Measurements from ENCODE around the gene GABBR1. TPM values are rescaled to one million over a fixed set of nuclear protein-coding genes. Genes with fewer than 3 reads are reported as not detected.

The GABBR1 gene
- total RNA-seq, 1 experiment from 2014 or later, result 146 TPM

GRCh38 chr6:29537714-29538403, 95.1 kb downstream of the GABBR1 start:
- no peak overlapping the region for H3K56ac ChIP-seq (ENCODE audit: insufficient read length, low read depth, low read length)
- no peaks in the 10 kb centered on the region for H3K23me2 ChIP-seq (ENCODE audit: insufficient read length, low read depth, low read length, poor library complexity, severe bottlenecking)
- H4K5ac ChIP-seq (ENCODE audit: insufficient read length, low read depth, low read length), result no peak overlapping the region
- H2BK20ac ChIP-seq (ENCODE audit: low read depth, low read length, poor library complexity, severe bottlenecking), result no peak overlapping the region
- no peak for DNase-seq
- no peak overlapping the region for H2BK5ac ChIP-seq (ENCODE audit: insufficient read length, low read length)
- Mint-ChIP-seq H3K36me3 (ENCODE audit: insufficient read depth in 1 of 3, low read depth in 3 of 3) (no peaks in the 10 kb centered on the region; a peak in 1 of 7 replicates), H3K4me3 (no peak overlapping the region), H3K9me3 (no peaks in the 10 kb centered on the region; a peak in 2 of 5 replicates), H3K27me3 (ENCODE audit: low read depth) (peaks cover 9% of the 10 kb centered on the region), H3K27ac (no peak overlapping the region), H3K4me1 (no peaks in the 10 kb centered on the region)
- no peaks in the 10 kb centered on the region for H3K4me1 ChIP-seq (ENCODE audit: insufficient read depth, low read length)
- H3K23ac ChIP-seq (ENCODE audit: insufficient read length, low read depth, low read length), result no peak overlapping the region
- H3T11ph ChIP-seq (ENCODE audit: low read length), result no peak overlapping the region
- no peaks in the 10 kb centered on the region for H3K9me3 ChIP-seq (ENCODE audit: control insufficient read depth, low read depth, low read length)
- no peaks in the 10 kb centered on the region for H4K20me1 ChIP-seq (ENCODE audit: control insufficient read depth, insufficient read depth, insufficient read length)
- H4K91ac ChIP-seq (ENCODE audit: insufficient read length, low read depth, low read length), result no peak overlapping the region
- no peak overlapping the region for H2BK12ac ChIP-seq (ENCODE audit: insufficient read length, low read depth, low read length)
- no peak overlapping the region for H2AFZ ChIP-seq (ENCODE audit: low read length)
- H4K8ac ChIP-seq (replicated peaks; ENCODE audit: insufficient read length, low read depth, low read length), result no peak overlapping the region
- H3K27me3 ChIP-seq (ENCODE audit: insufficient read depth, low read length), result no peaks in the 10 kb centered on the region
- no peak overlapping the region for H3K14ac ChIP-seq (ENCODE audit: insufficient read depth, low read length)
- H3K79me1 ChIP-seq (ENCODE audit: insufficient read depth, low read depth, low read length, poor library complexity, severe bottlenecking), result no peaks in the 10 kb centered on the region
- no peak overlapping the region for H3K27ac ChIP-seq (ENCODE audit: insufficient read length, low read depth, low read length)
- no peak overlapping the region for H2BK15ac ChIP-seq (ENCODE audit: low read depth, low read length)
- no peak overlapping the region for H3K4ac ChIP-seq (ENCODE audit: low read depth, low read length)
- no peaks in the 10 kb centered on the region for H3K79me2 ChIP-seq (ENCODE audit: insufficient read depth, low read length)
- no peak overlapping the region for H3K9ac ChIP-seq (ENCODE audit: extremely low read depth, insufficient read length, low read length)
- TF ChIP-seq, protein P1, sequence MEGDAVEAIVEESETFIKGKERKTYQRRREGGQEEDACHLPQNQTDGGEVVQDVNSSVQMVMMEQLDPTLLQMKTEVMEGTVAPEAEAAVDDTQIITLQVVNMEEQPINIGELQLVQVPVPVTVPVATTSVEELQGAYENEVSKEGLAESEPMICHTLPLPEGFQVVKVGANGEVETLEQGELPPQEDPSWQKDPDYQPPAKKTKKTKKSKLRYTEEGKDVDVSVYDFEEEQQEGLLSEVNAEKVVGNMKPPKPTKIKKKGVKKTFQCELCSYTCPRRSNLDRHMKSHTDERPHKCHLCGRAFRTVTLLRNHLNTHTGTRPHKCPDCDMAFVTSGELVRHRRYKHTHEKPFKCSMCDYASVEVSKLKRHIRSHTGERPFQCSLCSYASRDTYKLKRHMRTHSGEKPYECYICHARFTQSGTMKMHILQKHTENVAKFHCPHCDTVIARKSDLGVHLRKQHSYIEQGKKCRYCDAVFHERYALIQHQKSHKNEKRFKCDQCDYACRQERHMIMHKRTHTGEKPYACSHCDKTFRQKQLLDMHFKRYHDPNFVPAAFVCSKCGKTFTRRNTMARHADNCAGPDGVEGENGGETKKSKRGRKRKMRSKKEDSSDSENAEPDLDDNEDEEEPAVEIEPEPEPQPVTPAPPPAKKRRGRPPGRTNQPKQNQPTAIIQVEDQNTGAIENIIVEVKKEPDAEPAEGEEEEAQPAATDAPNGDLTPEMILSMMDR (conservative IDR thresholded peaks at IDR 0.05), result no peak
- H2AK5ac ChIP-seq (ENCODE audit: insufficient read length, low read length), result no peak overlapping the region
- H2BK120ac ChIP-seq (ENCODE audit: low read depth, low read length, poor library complexity, severe bottlenecking), result no peak overlapping the region
- no peak overlapping the region for H3K4me2 ChIP-seq (ENCODE audit: insufficient read depth, insufficient read length, low read length)
- H3K18ac ChIP-seq (ENCODE audit: insufficient read length, low read depth, low read length), result no peak overlapping the region
- WGBS (ENCODE audit: extremely low coverage, insufficient read length, low lambda C conversion rate), result no CpG with 5 or more reads among the region's 4 CpGs
